Activated CD8-positive, alpha-beta T cell treated with anti-CD3 and anti-CD28 coated beads for 36 hours (primary cell): Measurements from ENCODE around the gene CDS1. TPM values are rescaled to one million over a fixed set of nuclear protein-coding genes. Genes with fewer than 3 reads are reported as not detected.
"Not testable (repeated sequence)": the region's sequence is repeated elsewhere in the genome, so short reads cannot be mapped to it uniquely, and the experiment has no call there.

Experiments used
- ATAC-seq: fragments of 200-7000 bp; cut with Tn5 transposase; one replicate; pipeline ENCODE4 v1.10.0; 2021; ENCODE audit warnings: mild to moderate bottlenecking, moderate library complexity
- CTCF ChIA-PET: fragments of 350-600 bp; sonication (Branson Sonifier 250); formaldehyde crosslinking; loops from one replicate; lab custom pipeline; 2021; ENCODE audit warnings: antibody characterized with exemption; lab: Charles Lee
- POLR2A ChIA-PET: fragments of 350-600 bp; sonication (Branson Sonifier 250); formaldehyde crosslinking; loops from one replicate; lab custom pipeline; 2021; ENCODE audit warnings: antibody characterized with exemption; lab: Charles Lee
- DNase-seq: peaks from one replicate; pipeline ENCODE4 v3.0.0-alpha.2; 2020
- H3K27ac Mint-ChIP-seq: one replicate; pipeline ENCODE4 v1.8.0; 2021; ENCODE audit warnings: mild to moderate bottlenecking, mixed read lengths
- H3K27me3 Mint-ChIP-seq: one replicate; pipeline ENCODE4 v1.8.0; 2021; ENCODE audit warnings: mixed read lengths
- H3K36me3 Mint-ChIP-seq: one replicate; pipeline ENCODE4 v1.8.0; 2021; ENCODE audit warnings: low read depth, mixed read lengths
- H3K4me1 Mint-ChIP-seq: one replicate; pipeline ENCODE4 v1.8.0; 2021; ENCODE audit warnings: low read depth, mixed read lengths
- H3K4me3 Mint-ChIP-seq: one replicate; pipeline ENCODE4 v1.8.0; 2021; ENCODE audit warnings: mild to moderate bottlenecking, moderate library complexity, mixed read lengths
- H3K9me3 Mint-ChIP-seq: one replicate; pipeline ENCODE4 v1.8.0; 2021; ENCODE audit warnings: mixed read lengths
- CTCF ChIP-seq: fragments of 200-600 bp; IDR thresholded peaks from one replicate; pipeline ENCODE4 v1.8.0; 2022; ENCODE audit warnings: antibody characterized with exemption, mild to moderate bottlenecking
- intact Hi-C: fragments of 100-400 bp; cut with micrococcal nuclease; formaldehyde crosslinking; loops from one replicate; pipeline ENCODE4 v1.10.0; 2022
- total RNA-seq, 2 experiments: library from RNA; stranded (reverse); gene quantifications; one replicate each; pipeline ENCODE4 v1.2.3, GENCODE V29; 2021

The CDS1 gene
- total RNA-seq, 2 experiments from 2014 or later: 0.07 to 0.25 TPM

DNA sequence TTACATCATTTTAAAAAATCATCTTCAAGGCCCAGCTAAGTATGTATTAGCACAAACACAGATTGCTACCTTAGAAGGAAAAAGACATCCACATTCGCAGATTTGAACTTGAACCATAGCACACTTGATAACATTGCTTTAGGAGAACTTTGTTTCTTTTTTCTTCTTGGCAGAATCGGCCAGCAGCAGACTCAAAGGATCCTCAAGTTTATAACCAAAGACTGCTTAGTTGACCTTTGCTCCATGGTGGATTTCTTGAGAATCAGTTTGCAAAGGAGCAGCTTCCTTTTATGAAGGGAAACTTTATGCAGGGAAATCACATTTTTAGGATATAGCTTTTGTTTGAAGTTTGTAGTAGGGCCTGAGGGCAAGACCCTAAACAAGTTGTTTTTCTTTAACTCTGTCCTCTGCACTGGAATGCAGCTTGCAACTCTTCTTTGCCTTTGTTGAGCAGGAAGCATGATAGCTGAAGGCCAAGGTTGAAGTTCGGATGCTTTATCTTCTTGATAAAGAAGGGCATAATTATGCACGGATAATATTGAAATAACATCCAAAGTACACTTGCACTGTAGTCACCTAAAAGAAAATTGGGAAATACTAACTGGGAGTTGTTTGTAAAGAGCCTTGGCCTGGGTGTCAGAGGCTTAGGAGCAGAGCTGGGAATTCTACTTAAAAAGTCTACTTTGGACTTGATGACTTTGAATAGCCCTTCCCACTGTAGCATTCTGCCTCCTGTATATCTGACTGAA lies 78.4 kb downstream of the CDS1 start:
- Mint-ChIP-seq H3K36me3 (no peaks in the 10 kb centered on the region), H3K4me3 (no peak overlapping the region), H3K27me3 (peaks cover 4% of the 10 kb centered on the region), H3K4me1 (no peaks in the 10 kb centered on the region), H3K9me3 (peaks cover 4% of the 10 kb centered on the region), H3K27ac (no peak overlapping the region)
- ChIA-PET CTCF (no interaction called here), POLR2A (no interaction called here)
- ATAC-seq: no peak
- no peak for DNase-seq
- intact Hi-C loops: no loop called here
- TF ChIP-seq CTCF: no peak

DNA sequence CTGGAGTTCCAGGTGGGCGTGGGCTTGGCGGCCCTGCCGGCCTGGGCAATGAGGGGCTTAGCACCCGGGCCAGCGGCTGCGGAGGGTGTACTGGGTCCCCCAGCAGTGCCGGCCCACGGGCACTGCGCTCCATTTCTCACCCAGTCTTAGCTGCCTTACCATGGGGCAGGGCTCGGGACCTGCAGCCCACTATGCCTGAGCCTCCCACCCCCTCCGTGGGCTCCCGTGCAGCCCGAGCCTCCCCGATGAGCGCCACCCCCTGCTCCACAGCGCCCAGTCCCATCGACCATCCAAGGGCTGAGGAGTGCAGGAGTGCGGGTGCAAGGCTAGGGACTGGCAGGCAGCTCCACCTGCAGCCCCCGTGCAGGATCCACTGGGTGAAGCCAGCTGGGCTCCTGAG lies 81.8 kb downstream of the CDS1 start:
- intact Hi-C loops, H3K27ac Mint-ChIP-seq, H3K36me3 Mint-ChIP-seq, H3K4me3 Mint-ChIP-seq, DNase-seq, POLR2A ChIA-PET, H3K9me3 Mint-ChIP-seq, ATAC-seq, H3K4me1 Mint-ChIP-seq, H3K27me3 Mint-ChIP-seq, CTCF ChIA-PET: not testable (repeated sequence)

- POLR2A ChIA-PET: no interaction called here
Measured at GRCh38 chr4:84666439-84666838, 83.5 kb downstream of the CDS1 start.

DNA sequence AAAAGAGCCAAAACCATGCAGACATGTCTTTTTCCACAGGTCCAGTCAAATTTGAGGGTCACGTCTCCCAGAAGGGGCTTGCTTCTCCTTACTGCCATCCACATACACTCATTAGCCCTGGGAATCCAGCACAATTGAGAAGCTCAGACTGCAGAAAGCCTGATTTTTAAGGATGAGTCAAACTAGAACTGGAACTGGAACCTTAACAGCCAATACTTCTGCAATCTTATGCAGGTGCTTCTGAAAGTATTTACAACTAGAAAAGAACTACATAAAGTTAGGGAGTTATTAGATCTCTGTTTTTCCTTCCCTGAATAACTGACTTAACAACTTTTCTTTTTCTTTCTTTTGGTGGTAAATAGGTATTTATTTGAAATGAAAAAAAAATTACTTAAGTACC lies 86.3 kb downstream of the CDS1 start:
- Mint-ChIP-seq H3K36me3 (no peaks in the 10 kb centered on the region), H3K4me1 (no peaks in the 10 kb centered on the region), H3K27ac (no peak overlapping the region), H3K9me3 (no peaks in the 10 kb centered on the region), H3K4me3 (no peak overlapping the region), H3K27me3 (no peaks in the 10 kb centered on the region)
- DNase-seq: no peak
- ChIA-PET POLR2A (no interaction called here), CTCF (no interaction called here)
- no peak for ATAC-seq
- TF ChIP-seq CTCF: no peak
- intact Hi-C loops: no loop called here

More at GRCh38 chr4:84666439-84666838, 83.5 kb downstream of the CDS1 start:
- intact Hi-C loops: no loop called here
- ATAC-seq (no peak), DNase-seq (no peak)
- H3K9me3 Mint-ChIP-seq: no peaks in the 10 kb centered on the region
- CTCF ChIA-PET: no interaction called here
- H3K4me1 Mint-ChIP-seq: no peaks in the 10 kb centered on the region
- TF ChIP-seq CTCF: no peak
- no peaks in the 10 kb centered on the region for H3K36me3 Mint-ChIP-seq
- H3K27me3 Mint-ChIP-seq: no peaks in the 10 kb centered on the region
- H3K4me3 Mint-ChIP-seq: no peak overlapping the region
- H3K27ac Mint-ChIP-seq: no peak overlapping the region

DNA sequence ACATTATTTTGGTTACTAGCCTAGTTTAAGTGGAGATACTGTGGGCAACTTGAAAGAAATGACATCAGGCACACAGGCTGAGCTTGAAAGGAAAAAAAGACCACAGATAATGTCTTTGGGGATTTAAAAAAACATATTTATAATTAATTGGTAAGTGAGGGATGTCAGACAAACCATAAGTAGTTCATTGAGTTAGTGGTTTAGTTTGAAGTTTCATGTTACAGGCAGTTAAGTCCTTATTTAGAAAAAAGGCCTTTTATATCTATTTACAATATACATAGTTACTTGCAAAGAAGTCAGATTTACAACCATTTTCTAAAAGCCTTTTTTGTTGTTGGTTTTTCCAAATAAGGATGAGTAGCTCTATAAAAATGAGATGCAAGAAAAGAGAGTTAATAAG lies 89.2 kb downstream of the CDS1 start:
- DNase-seq (no peak), ATAC-seq (no peak)
- ChIA-PET CTCF (no interaction called here), POLR2A (no interaction called here)
- no peaks in the 10 kb centered on the region for H3K9me3 Mint-ChIP-seq
- H3K36me3 Mint-ChIP-seq: no peaks in the 10 kb centered on the region
- TF ChIP-seq CTCF: no peak
- no peaks in the 10 kb centered on the region for H3K27me3 Mint-ChIP-seq
- no peak overlapping the region for H3K27ac Mint-ChIP-seq
- H3K4me3 Mint-ChIP-seq: no peak overlapping the region
- no peaks in the 10 kb centered on the region for H3K4me1 Mint-ChIP-seq
- intact Hi-C loops: no loop called here
